Lower leg skin (tissue), 4 donors: ENCODE measurements around the gene SCLY. TPM values are rescaled to one million over a fixed set of nuclear protein-coding genes. Genes with fewer than 3 reads are reported as not detected.

ENCODE experiments used
- DNase-seq, 2 donors: peaks; one replicate each; pipeline ENCODE4 v3.0.0-alpha.2; 2019; ENCODE audit warnings: low spot score in 2 of 2
- H3K4me3 ChIP-seq: fragments of 200-600 bp; sonication (generic); 2 replicates; pipeline ENCODE4 v1.5.1; 2017; ENCODE audit warnings: mild to moderate bottlenecking, low read depth; ENCODE audit not compliant: poor library complexity, severe bottlenecking
- CTCF ChIP-seq, 3 donors: fragments of 450-650 bp; IDR thresholded peaks; one replicate each; pipeline ENCODE4 v1.5.1; 2016; ENCODE audit warnings: antibody characterized with exemption in 3 of 3, mild to moderate bottlenecking in 3 of 3, moderate library complexity in 2 of 3
- POLR2A ChIP-seq, 2 donors: fragments of 450-650 bp; IDR thresholded peaks; one replicate each; pipeline ENCODE4 v1.6.1; 2016 to 2017; ENCODE audit warnings: antibody characterized with exemption in 2 of 2, mild to moderate bottlenecking in 1 of 2, moderate library complexity in 1 of 2
- WGBS, 2 donors: methylation state at CpG; one replicate each; pipeline ENCODE4 v1.1.5; 2018; 5-methylcytosine and 5-hydroxymethylcytosine counted together
- intact Hi-C: fragments of 100-400 bp; cut with DNase I; formaldehyde crosslinking; loops from one replicate; pipeline ENCODE4 v1.15.0; 2023; ENCODE audit warnings: low total_unique reads
- total RNA-seq, 4 donors: library from RNA; depleted of rRNA; stranded (reverse); fragments of >200 nt; gene quantifications; one replicate each; pipeline ENCODE4 v1.1.0, GENCODE V29; 2016

The SCLY gene
- total RNA-seq, 4 donors from 2014 or later: 2.4 to 12.1 (median 8.2) TPM

- TF ChIP-seq POLR2A (IDR thresholded peaks at IDR 0.05): no peak
- no peak for TF ChIP-seq CTCF (IDR thresholded peaks at IDR 0.05)
- no peak for DNase-seq
- intact Hi-C loops: no loop called here
- 80 to 83% methylated on average over 27 to 28 of the region's 28 CpGs for WGBS, 2 donors
- no peak overlapping the region for H3K4me3 ChIP-seq
Measured at GRCh38 chr2:238105506-238106338, 44.9 kb downstream of the SCLY start.

GRCh38 chr2:238106339-238106697 is 45.5 kb downstream of the SCLY start:
- DNase-seq: no peak
- WGBS, 2 donors: 59 to 77% methylated on average over 13 of the region's 13 CpGs
- no peak overlapping the region for H3K4me3 ChIP-seq
- TF ChIP-seq CTCF (IDR thresholded peaks at IDR 0.05): no peak
- no peak for TF ChIP-seq POLR2A (IDR thresholded peaks at IDR 0.05)
- intact Hi-C loops: no loop called here

DNA sequence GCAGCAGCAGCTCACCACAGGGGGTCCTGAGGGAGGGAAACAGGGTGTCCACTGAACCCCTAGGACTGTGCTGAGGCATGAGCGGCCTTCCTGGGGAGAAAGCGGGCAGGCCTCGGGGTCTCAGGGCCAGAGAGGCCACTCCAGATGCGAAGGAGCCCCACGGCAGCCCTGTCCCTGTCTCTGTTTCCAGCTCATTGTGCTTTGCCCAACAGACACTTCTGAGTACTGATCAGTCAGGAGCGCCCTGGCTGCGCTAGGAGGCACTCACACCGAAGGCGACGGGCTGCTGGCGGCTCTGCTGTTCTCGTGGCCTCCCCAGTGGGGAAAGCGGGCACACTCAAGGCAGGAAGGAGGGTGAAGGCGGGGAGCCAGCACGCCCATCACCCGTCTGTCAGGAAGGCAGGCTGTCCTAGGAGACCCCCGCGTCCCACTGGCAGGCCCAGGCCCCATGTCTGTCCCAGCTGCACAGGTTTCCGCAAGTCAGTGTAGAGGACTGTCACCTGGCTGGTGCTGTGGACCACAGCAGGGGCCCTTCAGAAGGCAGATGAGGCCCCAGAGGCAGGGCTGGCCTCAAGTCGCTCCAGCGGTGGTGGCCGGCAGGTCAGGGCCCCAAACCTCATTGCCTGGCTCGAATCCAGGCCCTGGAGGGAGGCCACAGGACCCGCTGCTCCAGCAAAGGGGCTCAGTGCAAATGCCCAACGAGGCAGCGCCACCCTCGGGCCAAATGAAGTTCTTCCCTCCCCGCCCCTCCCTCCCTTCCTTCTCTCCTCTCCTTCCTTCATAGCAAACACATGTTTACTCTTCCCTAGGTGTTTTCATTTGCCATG is 46.1 kb downstream of the SCLY start:
- intact Hi-C loops: no loop called here
- TF ChIP-seq POLR2A (IDR thresholded peaks at IDR 0.05) (no peak), CTCF (IDR thresholded peaks at IDR 0.05) (no peak)
- no peak overlapping the region for H3K4me3 ChIP-seq
- peak in 1 of 2 donors; percentile 80 for DNase-seq
- WGBS, 2 donors: 74 to 76% methylated on average over 26 to 27 of the region's 28 CpGs

- WGBS, 2 donors: 84 to 86% methylated on average over 28 of the region's 28 CpGs
- intact Hi-C loops: no loop called here
Measured at GRCh38 chr2:238107525-238108422, 47.0 kb downstream of the SCLY start.

More at GRCh38 chr2:238107525-238108422, 47.0 kb downstream of the SCLY start:
- no peak for TF ChIP-seq POLR2A (IDR thresholded peaks at IDR 0.05)
- no peak for TF ChIP-seq CTCF (IDR thresholded peaks at IDR 0.05)
- H3K4me3 ChIP-seq: no peak overlapping the region
- DNase-seq: peak in 1 of 2 donors; percentile 78
